ENCODE results near the gene GALNT17.

Gene GALNT17

GRCh38 chr7:71112436-71112835, 19.5 kb upstream of the GALNT17 start:
- no peaks in the 10 kb centered on the region for H3K27me3 ChIP-seq (ENCODE audit: low read depth, low read length)
- no peaks in the 10 kb centered on the region for H3K79me2 ChIP-seq (ENCODE audit: low read length)
- no peaks in the 10 kb centered on the region for H3K36me3 ChIP-seq (replicated peaks; ENCODE audit: low read depth, low read length)
- H3K4me2 ChIP-seq (ENCODE audit: low read length) = no peak overlapping the region
- no peak overlapping the region for H2AFZ ChIP-seq (ENCODE audit: low read depth, low read length)
- H3K27ac ChIP-seq (ENCODE audit: low read length) = no peak overlapping the region
- no peak overlapping the region for H3K9ac ChIP-seq (ENCODE audit: low read length)
- TF ChIP-seq, protein P1, sequence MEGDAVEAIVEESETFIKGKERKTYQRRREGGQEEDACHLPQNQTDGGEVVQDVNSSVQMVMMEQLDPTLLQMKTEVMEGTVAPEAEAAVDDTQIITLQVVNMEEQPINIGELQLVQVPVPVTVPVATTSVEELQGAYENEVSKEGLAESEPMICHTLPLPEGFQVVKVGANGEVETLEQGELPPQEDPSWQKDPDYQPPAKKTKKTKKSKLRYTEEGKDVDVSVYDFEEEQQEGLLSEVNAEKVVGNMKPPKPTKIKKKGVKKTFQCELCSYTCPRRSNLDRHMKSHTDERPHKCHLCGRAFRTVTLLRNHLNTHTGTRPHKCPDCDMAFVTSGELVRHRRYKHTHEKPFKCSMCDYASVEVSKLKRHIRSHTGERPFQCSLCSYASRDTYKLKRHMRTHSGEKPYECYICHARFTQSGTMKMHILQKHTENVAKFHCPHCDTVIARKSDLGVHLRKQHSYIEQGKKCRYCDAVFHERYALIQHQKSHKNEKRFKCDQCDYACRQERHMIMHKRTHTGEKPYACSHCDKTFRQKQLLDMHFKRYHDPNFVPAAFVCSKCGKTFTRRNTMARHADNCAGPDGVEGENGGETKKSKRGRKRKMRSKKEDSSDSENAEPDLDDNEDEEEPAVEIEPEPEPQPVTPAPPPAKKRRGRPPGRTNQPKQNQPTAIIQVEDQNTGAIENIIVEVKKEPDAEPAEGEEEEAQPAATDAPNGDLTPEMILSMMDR (IDR thresholded peaks at IDR 0.05; ENCODE audit: low read depth, low read length) = no peak
- no peak for TF ChIP-seq EZH2phosphoT487 (IDR thresholded peaks at IDR 0.05; ENCODE audit: low read depth)
- no peak overlapping the region for H3K4me3 ChIP-seq (ENCODE audit: low read length)
- H3K4me1 ChIP-seq (ENCODE audit: low read length) = no peaks in the 10 kb centered on the region
- H3K9me3 ChIP-seq (ENCODE audit: insufficient read depth, low read length) = no peaks in the 10 kb centered on the region
- no peaks in the 10 kb centered on the region for H4K20me1 ChIP-seq (ENCODE audit: insufficient read depth, low read length)

- Histone ChIP-seq H3K27ac (ENCODE audit: low read length) (no peak overlapping the region), H3K9me3 (ENCODE audit: insufficient read depth, low read length) (no peaks in the 10 kb centered on the region), H3K79me2 (ENCODE audit: low read length) (no peaks in the 10 kb centered on the region), H2AFZ (ENCODE audit: low read depth, low read length) (no peak overlapping the region), H3K4me1 (ENCODE audit: low read length) (no peaks in the 10 kb centered on the region), H3K4me2 (ENCODE audit: low read length) (no peak overlapping the region), H3K4me3 (ENCODE audit: low read length) (no peak overlapping the region), H3K9ac (ENCODE audit: low read length) (no peak overlapping the region), H4K20me1 (ENCODE audit: insufficient read depth, low read length) (no peaks in the 10 kb centered on the region), H3K27me3 (ENCODE audit: low read depth, low read length) (no peaks in the 10 kb centered on the region), H3K36me3 (replicated peaks; ENCODE audit: low read depth, low read length) (no peaks in the 10 kb centered on the region)
- TF ChIP-seq EZH2phosphoT487 (IDR thresholded peaks at IDR 0.05; ENCODE audit: low read depth) = no peak
- TF ChIP-seq, protein P1 (IDR thresholded peaks at IDR 0.05; ENCODE audit: low read depth, low read length) = no peak
These were observed 11.8 kb upstream of the GALNT17 start for GRCh38 chr7:71120096-71120495.

DNA sequence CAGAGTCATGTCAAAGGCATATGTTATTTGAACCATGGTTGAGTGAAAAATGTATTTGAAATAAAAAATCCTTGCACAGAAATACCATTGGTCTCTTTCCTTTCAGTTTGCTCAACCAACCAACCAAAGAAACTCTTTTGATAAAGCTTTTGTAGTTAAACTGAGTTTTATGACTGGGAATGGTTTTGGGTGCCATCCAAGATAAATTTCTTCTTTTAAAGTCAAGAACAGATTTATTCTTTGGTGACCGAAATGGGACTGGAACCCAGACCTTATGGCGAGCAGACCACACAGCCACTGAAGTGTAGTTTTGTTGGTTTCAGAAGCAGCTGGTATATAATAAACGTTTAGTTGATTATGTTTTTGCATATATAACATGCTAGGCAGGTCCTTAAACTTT, 2.8 kb upstream of the GALNT17 start:
- H3K79me2 ChIP-seq (ENCODE audit: low read length) = no peaks in the 10 kb centered on the region
- no peak overlapping the region for H2AFZ ChIP-seq (ENCODE audit: low read depth, low read length)
- TF ChIP-seq EZH2phosphoT487 (IDR thresholded peaks at IDR 0.05; ENCODE audit: low read depth) = no peak
- TF ChIP-seq, protein P1 (IDR thresholded peaks at IDR 0.05; ENCODE audit: low read depth, low read length) = no peak
- H3K27ac ChIP-seq (ENCODE audit: low read length) = no peak overlapping the region
- H3K4me2 ChIP-seq (ENCODE audit: low read length) = no peak overlapping the region
- no peaks in the 10 kb centered on the region for H3K9me3 ChIP-seq (ENCODE audit: insufficient read depth, low read length)
- H3K4me3 ChIP-seq (ENCODE audit: low read length) = no peak overlapping the region
- H3K9ac ChIP-seq (ENCODE audit: low read length) = no peak overlapping the region
- no peaks in the 10 kb centered on the region for H3K27me3 ChIP-seq (ENCODE audit: low read depth, low read length)
- no peaks in the 10 kb centered on the region for H4K20me1 ChIP-seq (ENCODE audit: insufficient read depth, low read length)
- no peaks in the 10 kb centered on the region for H3K4me1 ChIP-seq (ENCODE audit: low read length)
- H3K36me3 ChIP-seq (replicated peaks; ENCODE audit: low read depth, low read length) = no peaks in the 10 kb centered on the region

- H3K27ac ChIP-seq (ENCODE audit: low read length) = no peak overlapping the region
- H4K20me1 ChIP-seq (ENCODE audit: insufficient read depth, low read length) = no peaks in the 10 kb centered on the region
- no peaks in the 10 kb centered on the region for H3K79me2 ChIP-seq (ENCODE audit: low read length)
- TF ChIP-seq, protein P1 (IDR thresholded peaks at IDR 0.05; ENCODE audit: low read depth, low read length) = no peak
- TF ChIP-seq EZH2phosphoT487 (IDR thresholded peaks at IDR 0.05; ENCODE audit: low read depth) = no peak
- H3K9me3 ChIP-seq (ENCODE audit: insufficient read depth, low read length) = no peaks in the 10 kb centered on the region
- no peak overlapping the region for H2AFZ ChIP-seq (ENCODE audit: low read depth, low read length)
- H3K4me1 ChIP-seq (ENCODE audit: low read length) = no peaks in the 10 kb centered on the region
- no peak overlapping the region for H3K4me3 ChIP-seq (ENCODE audit: low read length)
- no peak overlapping the region for H3K4me2 ChIP-seq (ENCODE audit: low read length)
- H3K27me3 ChIP-seq (ENCODE audit: low read depth, low read length) = no peaks in the 10 kb centered on the region
- H3K36me3 ChIP-seq (replicated peaks; ENCODE audit: low read depth, low read length) = no peaks in the 10 kb centered on the region
- no peak overlapping the region for H3K9ac ChIP-seq (ENCODE audit: low read length)
These were observed 1.8 kb upstream of the GALNT17 start for GRCh38 chr7:71130031-71130679.
